DOHH2 (cell line): ENCODE data around the gene ODAD3.
A peak's percentile ranks its signal among the peaks of the same experiment; 100 is the strongest.
"Not testable (repeated sequence)": the region's sequence is repeated elsewhere in the genome, so short reads cannot be mapped to it uniquely, and the experiment has no call there.

Experiments used
- H3F3A ChIP-seq: fragments of 200-600 bp; sonication (generic), shearing (Covaris generic); 2 replicates; pipeline ENCODE4 v1.6.0; 2016; ENCODE audit warnings: antibody characterized with exemption, mild to moderate bottlenecking; ENCODE audit not compliant: control insufficient read depth, insufficient read depth
- H3K27ac ChIP-seq: fragments of 200-600 bp; sonication (generic); 2 replicates; pipeline ENCODE4 v1.5.1; 2014; ENCODE audit warnings: low read depth, mild to moderate bottlenecking, low read length, moderate library complexity
- H3K27me3 ChIP-seq: fragments of 200-600 bp; sonication (generic); 2 replicates; pipeline ENCODE4 v1.6.1; 2014; ENCODE audit warnings: mild to moderate bottlenecking, low read length, mixed read lengths; ENCODE audit not compliant: control insufficient read depth
- H3K36me3 ChIP-seq: fragments of 200-600 bp; sonication (generic); 2 replicates; pipeline ENCODE4 v1.6.1; 2014; ENCODE audit warnings: mild to moderate bottlenecking, low read length, moderate library complexity, mixed read lengths; ENCODE audit not compliant: control insufficient read depth
- H3K4me1 ChIP-seq: fragments of 200-600 bp; sonication (generic); 2 replicates; pipeline ENCODE4 v1.6.1; 2014; ENCODE audit warnings: mild to moderate bottlenecking, low read length, mixed read lengths; ENCODE audit not compliant: control insufficient read depth
- H3K4me2 ChIP-seq: fragments of 200-600 bp; sonication (generic); 2 replicates; pipeline ENCODE4 v1.6.0; 2014; ENCODE audit warnings: mild to moderate bottlenecking, low read length, moderate library complexity
- H3K4me3 ChIP-seq: fragments of 200-600 bp; sonication (generic); 2 replicates; pipeline ENCODE4 v1.5.1; 2014; ENCODE audit warnings: mild to moderate bottlenecking, low read length, mixed read lengths
- H3K79me2 ChIP-seq: fragments of 200-600 bp; sonication (generic); 2 replicates; pipeline ENCODE4 v1.6.1; 2014; ENCODE audit warnings: mild to moderate bottlenecking, low read length, mixed read lengths; ENCODE audit not compliant: control insufficient read depth
- H3K9me2 ChIP-seq: fragments of 200-600 bp; sonication (generic); replicated peaks from 2 replicates; pipeline ENCODE4 v1.6.1; 2014; ENCODE audit warnings: mild to moderate bottlenecking, low read length, mixed read lengths; ENCODE audit not compliant: control insufficient read depth
- H3K9me3 ChIP-seq: fragments of 200-600 bp; sonication (generic); 2 replicates; pipeline ENCODE4 v1.6.1; 2014; ENCODE audit warnings: antibody characterized with exemption, low read length, mixed read lengths; ENCODE audit not compliant: control insufficient read depth, insufficient read depth
- H4K20me1 ChIP-seq: fragments of 200-600 bp; sonication (generic); 2 replicates; pipeline ENCODE4 v1.6.0; 2014; ENCODE audit warnings: low read depth, mild to moderate bottlenecking, antibody characterized with exemption, low read length, moderate library complexity; ENCODE audit not compliant: control insufficient read depth, insufficient read depth
- EZH2phosphoT487 ChIP-seq: fragments of 200-600 bp; sonication (generic); IDR thresholded peaks from 2 replicates; pipeline ENCODE4 v1.6.1; 2017; ENCODE audit warnings: borderline replicate concordance, mild to moderate bottlenecking, antibody characterized with exemption, low read length, moderate library complexity, mixed read lengths
- TF ChIP-seq, protein P1 (sequence below): fragments of 200-600 bp; sonication (generic); IDR thresholded peaks from one replicate; pipeline ENCODE4 v1.5.1; 2014; ENCODE audit warnings: antibody characterized with exemption, mild to moderate bottlenecking, low read depth, low read length; ENCODE audit not compliant: poor library complexity, severe bottlenecking

The ODAD3 gene

DNA sequence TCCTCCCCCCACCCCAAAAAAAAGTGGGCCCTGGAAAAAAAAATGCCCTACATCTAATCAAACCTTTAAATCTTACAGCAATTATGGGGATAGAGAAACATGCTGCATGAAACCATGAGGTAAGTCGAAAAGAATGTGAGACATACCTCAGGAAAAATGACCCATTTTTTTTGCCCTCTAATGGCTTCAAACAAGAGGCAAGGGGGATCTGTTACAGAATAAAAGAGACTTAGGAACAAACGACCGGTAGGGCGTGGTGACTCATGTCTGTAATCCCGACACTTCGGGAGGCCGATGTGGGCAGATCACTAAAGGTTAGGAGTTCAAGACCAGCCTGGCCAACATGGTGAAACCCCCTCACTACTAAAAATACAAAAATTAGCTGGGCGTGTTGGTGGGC is 24.2 kb downstream of the ODAD3 start:
- H3K4me3 ChIP-seq = no peak overlapping the region
- H3K4me1 ChIP-seq = no peaks in the 10 kb centered on the region
- no peaks in the 10 kb centered on the region for H3K27me3 ChIP-seq
- no peak for TF ChIP-seq EZH2phosphoT487
- TF ChIP-seq, protein P1, sequence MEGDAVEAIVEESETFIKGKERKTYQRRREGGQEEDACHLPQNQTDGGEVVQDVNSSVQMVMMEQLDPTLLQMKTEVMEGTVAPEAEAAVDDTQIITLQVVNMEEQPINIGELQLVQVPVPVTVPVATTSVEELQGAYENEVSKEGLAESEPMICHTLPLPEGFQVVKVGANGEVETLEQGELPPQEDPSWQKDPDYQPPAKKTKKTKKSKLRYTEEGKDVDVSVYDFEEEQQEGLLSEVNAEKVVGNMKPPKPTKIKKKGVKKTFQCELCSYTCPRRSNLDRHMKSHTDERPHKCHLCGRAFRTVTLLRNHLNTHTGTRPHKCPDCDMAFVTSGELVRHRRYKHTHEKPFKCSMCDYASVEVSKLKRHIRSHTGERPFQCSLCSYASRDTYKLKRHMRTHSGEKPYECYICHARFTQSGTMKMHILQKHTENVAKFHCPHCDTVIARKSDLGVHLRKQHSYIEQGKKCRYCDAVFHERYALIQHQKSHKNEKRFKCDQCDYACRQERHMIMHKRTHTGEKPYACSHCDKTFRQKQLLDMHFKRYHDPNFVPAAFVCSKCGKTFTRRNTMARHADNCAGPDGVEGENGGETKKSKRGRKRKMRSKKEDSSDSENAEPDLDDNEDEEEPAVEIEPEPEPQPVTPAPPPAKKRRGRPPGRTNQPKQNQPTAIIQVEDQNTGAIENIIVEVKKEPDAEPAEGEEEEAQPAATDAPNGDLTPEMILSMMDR = no peak
- H3K4me2 ChIP-seq = no peak overlapping the region
- no peaks in the 10 kb centered on the region for H3K9me3 ChIP-seq
- H3K79me2 ChIP-seq = no peaks in the 10 kb centered on the region
- no peak overlapping the region for H3K27ac ChIP-seq
- H3F3A ChIP-seq = no peaks in the 10 kb centered on the region
- no peaks in the 10 kb centered on the region for H3K36me3 ChIP-seq
- H4K20me1 ChIP-seq = no peaks in the 10 kb centered on the region
- H3K9me2 ChIP-seq = no peaks in the 10 kb centered on the region

DNA sequence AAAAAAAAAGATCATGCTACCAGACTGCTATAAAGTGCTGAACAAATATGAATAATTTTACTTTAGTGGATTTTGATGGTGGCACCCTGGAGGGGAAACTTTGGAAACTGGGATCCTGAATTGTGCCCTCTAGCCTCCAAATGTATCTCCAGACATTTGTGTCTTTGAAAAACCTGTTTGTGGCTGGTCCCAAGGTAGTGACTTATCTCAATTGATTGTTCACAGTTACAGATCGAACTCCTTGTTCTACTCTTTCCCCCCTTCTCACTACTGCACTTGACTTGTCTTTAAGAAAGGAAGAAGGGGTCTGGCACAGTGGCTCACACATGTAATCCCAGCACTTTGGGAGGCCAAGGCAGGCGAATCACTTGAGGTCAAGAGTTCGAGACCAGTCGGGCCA is 26.3 kb downstream of the ODAD3 start:
- Histone ChIP-seq H3K36me3 (no peaks in the 10 kb centered on the region), H4K20me1 (no peaks in the 10 kb centered on the region), H3K9me2 (no peaks in the 10 kb centered on the region), H3K4me1 (no peaks in the 10 kb centered on the region), H3K9me3 (no peaks in the 10 kb centered on the region), H3K27me3 (no peaks in the 10 kb centered on the region), H3K79me2 (no peaks in the 10 kb centered on the region), H3K4me2 (no peak overlapping the region), H3K27ac (no peak overlapping the region), H3F3A (no peaks in the 10 kb centered on the region), H3K4me3 (no peak overlapping the region)
- TF ChIP-seq, protein P1 = no peak
- TF ChIP-seq EZH2phosphoT487 = no peak

DNA sequence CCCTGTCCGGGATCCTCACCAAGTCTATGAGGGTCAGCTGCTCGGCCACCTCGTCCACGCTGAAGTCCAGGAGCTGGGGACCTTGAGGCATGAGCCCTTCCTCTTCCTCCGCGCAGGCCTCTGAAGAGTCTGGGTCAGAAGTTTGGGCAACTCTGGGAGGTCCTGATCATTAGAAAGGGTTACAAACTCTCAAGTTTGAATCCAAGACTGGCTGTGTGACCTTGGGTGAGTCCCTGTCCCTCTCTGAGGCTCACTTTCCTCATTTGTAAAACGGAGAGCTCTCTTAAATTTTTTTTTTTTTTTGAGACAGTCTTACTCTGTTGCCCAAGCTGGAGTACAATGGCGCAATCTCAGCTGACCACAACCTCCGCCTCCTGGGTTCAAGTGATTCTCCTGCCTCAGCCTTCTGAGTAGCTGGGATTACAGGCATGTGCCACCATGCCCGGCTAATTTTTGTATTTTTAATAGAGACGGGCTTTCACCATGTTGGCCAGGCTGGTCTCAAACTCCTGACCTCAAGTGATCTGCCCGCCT is 28.2 kb downstream of the ODAD3 start:
- not testable (repeated sequence) for H3K9me3 ChIP-seq, H3K4me3 ChIP-seq, H3K4me1 ChIP-seq, H3F3A ChIP-seq, H3K4me2 ChIP-seq, H4K20me1 ChIP-seq, H3K36me3 ChIP-seq, H3K9me2 ChIP-seq, H3K27me3 ChIP-seq, H3K27ac ChIP-seq, H3K79me2 ChIP-seq

DNA sequence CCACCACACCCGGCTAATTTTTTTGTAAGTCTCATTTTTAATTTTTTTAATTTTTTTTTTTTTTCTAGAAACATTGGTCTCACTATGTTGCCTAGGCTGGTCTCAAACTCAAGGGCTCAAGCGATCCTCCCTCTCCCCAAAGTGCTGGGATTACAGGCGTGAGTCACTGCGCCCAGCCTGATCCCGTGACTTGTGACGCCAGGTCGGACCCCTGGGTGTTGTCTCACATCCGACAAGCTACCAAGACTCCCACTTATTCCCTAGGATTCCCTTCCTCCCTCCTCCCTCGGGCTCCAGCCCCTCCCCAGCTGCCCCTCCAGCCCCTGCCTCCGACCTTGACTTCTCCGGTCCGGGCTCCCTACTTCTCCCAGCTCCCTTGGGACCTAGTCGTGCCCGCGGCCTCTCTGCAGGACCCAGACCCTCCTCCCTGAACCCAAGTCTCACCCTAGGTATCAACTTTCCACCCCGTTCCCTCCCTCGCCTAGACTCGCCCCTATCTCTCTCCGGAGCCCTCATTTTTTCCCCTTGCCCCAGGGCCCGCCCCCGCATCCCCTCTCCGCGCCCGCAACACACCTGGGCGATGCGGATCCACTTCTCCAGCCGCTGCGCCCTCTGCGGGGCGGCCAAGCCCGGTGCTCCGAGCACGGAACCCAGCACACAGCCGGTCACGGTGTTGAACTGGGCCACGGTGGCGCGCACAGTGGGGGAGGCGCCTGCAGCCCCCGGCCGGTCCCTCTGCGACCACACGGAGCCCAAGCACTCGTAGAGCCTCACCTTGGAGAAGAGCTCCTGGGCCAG is 28.9 kb downstream of the ODAD3 start:
- H4K20me1 ChIP-seq = no peaks in the 10 kb centered on the region
- no peaks in the 10 kb centered on the region for H3K9me2 ChIP-seq
- H3K4me2 ChIP-seq = no peak overlapping the region
- H3K4me3 ChIP-seq = no peak overlapping the region
- H3K27ac ChIP-seq = no peak overlapping the region
- no peaks in the 10 kb centered on the region for H3K36me3 ChIP-seq
- H3K27me3 ChIP-seq = no peaks in the 10 kb centered on the region
- H3K79me2 ChIP-seq = no peaks in the 10 kb centered on the region
- H3K4me1 ChIP-seq = no peaks in the 10 kb centered on the region
- no peaks in the 10 kb centered on the region for H3K9me3 ChIP-seq
- TF ChIP-seq, protein P1 = peak; percentile 43
- no peak for TF ChIP-seq EZH2phosphoT487
- no peaks in the 10 kb centered on the region for H3F3A ChIP-seq
